Measurements from ENCODE around the gene NACA. TPM values are rescaled to one million over a fixed set of nuclear protein-coding genes. Genes with fewer than 3 reads are reported as not detected.

The NACA gene
- total and polyA plus RNA-seq, 2 of the 13 experiments (the other 11 are each of a cell fraction or from before 2014, with no cell fraction given): 799 to 1,700 TPM

- Histone ChIP-seq H3K27me3 (ENCODE audit: control insufficient read depth in 1 of 2, insufficient read depth in 2 of 2, low read length in 2 of 2) (no peaks in the 10 kb centered on the region), H3K9me3 (ENCODE audit: low read length) (no peaks in the 10 kb centered on the region), H3K9ac (ENCODE audit: insufficient read depth, low read depth, low read length) (no peak overlapping the region), H3K4me1 (ENCODE audit: insufficient read depth, low read length) (peaks cover 26% of the 10 kb centered on the region), H3K4me2 (ENCODE audit: low read depth, low read length) (no peak overlapping the region), H2AFZ (ENCODE audit: low read length) (no peak overlapping the region), H4K20me1 (ENCODE audit: insufficient read depth, low read length) (no peaks in the 10 kb centered on the region), H3K79me2 (ENCODE audit: insufficient read depth, low read length) (peaks cover 5% of the 10 kb centered on the region), H3K36me3 (replicated peaks in 1 of 2; ENCODE audit: control insufficient read depth in 1 of 2, insufficient read depth in 2 of 2, low read length in 2 of 2) (peaks cover 3 to 15% of the 10 kb centered on the region in 2 experiments; a peak in 3 of 5 replicates), H3K4me3 (replicated peaks in 1 of 3; ENCODE audit: insufficient read depth in 1 of 3, low read depth in 2 of 3, low read length in 3 of 3) (no peak overlapping the region), H3K27ac (ENCODE audit: extremely low read length, insufficient read depth, low read length) (no peak overlapping the region)
- ChIA-PET CTCF (ENCODE audit: low intra/inter-chr PET ratio, low total read pairs) (no interaction called here), POLR2A (interaction anchor here (1.1 kb wide), 1 partner anchor 24 kb away, joined by 3 read pairs; the partner anchor contains the start of gene NACA)
- in situ Hi-C loops (cut with HindIII; ENCODE audit: extremely low pct_ligation_motif_present, low pct_unique_long_range_greater_than_20kb) (no loop called here), intact Hi-C loops (cut with micrococcal nuclease; ENCODE audit: unreplicated experiment) (no loop called here)
- TF ChIP-seq SKIL (CRISPR knock-in tag; IDR thresholded peaks at IDR 0.05; ENCODE audit: borderline replicate concordance) (no peak), SPEN (CRISPR knock-in tag; IDR thresholded peaks at IDR 0.05; ENCODE audit: low read depth) (no peak), ZNF782 (CRISPR knock-in tag; IDR thresholded peaks at IDR 0.05; ENCODE audit: borderline replicate concordance) (no peak), ZNF792 (CRISPR knock-in tag; IDR thresholded peaks at IDR 0.05) (no peak), ZNF850 (CRISPR knock-in tag; conservative IDR thresholded peaks at IDR 0.05) (no peak), ZNF501 (CRISPR knock-in tag; IDR thresholded peaks at IDR 0.05) (no peak), YEATS4 (CRISPR knock-in tag; IDR thresholded peaks at IDR 0.05; ENCODE audit: borderline replicate concordance) (no peak), ZNF737 (CRISPR knock-in tag; IDR thresholded peaks at IDR 0.05; ENCODE audit: borderline replicate concordance) (no peak), ZNF710 (CRISPR knock-in tag; IDR thresholded peaks at IDR 0.05; ENCODE audit: borderline replicate concordance) (no peak)
- 92% methylated on average over 2 of the region's 2 CpGs for WGBS (ENCODE audit: low lambda C conversion rate)
- FAIRE-seq: no peak
- no peak for ATAC-seq
- BruUV-seq (replicated peaks): no TSS peak
- DNase-seq (ENCODE audit: low spot score): no peak
These were observed 24.3 kb upstream of the NACA start for GRCh38 chr12:56749359-56749758.
